ENCODE results near the gene EHBP1L1.
A peak's percentile ranks its signal among the peaks of the same experiment; 100 is the strongest.
"Not testable (repeated sequence)": the region's sequence is repeated elsewhere in the genome, so short reads cannot be mapped to it uniquely, and the experiment has no call there.

Gene EHBP1L1

DNA sequence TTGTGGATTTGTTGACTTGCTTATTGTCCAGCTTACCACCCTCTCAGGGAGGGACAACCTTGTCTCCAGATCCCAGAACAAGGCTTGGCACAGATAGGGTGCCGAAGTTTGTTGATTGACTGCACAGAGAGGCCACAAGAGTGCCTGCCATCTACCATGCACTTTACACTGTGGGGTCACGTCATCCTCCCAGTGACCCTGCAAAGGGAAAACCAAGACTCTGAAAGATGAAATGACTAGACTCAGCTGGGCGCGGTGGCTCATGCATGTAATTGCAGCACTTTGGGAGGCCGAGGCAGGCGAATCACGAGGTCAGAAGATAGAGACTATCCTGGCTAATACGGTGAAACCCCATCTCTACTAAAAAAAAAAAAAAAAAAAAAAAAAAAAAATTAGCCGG is 13.1 kb upstream of the EHBP1L1 start:
- no peak for DNase-seq

DNA sequence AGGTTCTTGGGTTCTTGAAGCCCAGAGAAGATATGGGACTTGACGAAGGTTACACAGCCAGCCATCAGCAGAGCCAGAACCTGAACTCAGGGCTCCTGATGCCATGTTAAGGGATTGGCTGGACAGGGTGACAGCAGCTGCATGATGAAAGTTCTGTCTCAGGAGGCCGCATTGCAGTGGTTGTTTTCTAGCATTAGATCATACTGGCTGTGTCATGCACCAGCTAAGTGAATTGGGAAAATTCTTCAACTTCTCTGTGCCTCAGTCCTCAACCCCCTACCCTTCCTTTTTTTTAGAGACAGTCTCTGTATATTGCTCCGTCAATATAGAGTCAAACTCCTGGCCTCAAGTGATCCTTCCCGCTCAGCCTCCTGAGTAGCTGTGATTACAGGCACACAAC is 12.3 kb upstream of the EHBP1L1 start:
- DNase-seq, result no peak

DNA sequence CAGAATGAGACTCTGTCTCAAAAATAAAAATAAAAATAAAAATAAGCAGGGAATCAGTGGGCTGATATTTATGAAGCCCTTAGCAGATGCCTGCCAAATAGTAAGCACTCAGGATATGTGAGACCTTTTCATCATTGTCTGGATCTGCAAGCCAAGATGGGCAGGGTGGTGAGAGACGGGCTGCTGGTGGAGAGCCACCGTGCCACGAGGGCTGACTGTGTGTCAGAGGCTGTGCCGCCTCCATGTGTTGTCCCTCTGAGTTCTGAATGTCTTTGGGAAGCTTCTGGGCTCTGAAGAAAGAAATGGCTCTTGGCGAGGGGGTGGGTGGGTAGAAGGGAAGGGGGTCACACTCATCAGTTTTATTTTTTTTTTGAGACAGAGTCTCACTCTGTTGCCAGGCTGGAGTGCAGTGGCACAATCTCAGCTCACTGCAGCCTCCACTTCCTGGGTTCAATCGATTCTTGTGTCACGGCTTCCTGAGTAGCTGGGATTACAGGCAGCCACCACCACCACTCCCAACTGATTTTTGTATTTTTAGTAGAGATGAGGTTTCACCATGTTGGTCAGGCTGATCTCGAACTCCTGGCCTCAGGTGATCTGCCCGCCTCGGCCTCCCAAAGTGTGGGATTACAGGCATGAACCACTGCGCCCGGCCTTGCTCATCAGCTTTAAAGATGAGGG is 10.8 kb upstream of the EHBP1L1 start:
- not testable (repeated sequence) for DNase-seq

DNA sequence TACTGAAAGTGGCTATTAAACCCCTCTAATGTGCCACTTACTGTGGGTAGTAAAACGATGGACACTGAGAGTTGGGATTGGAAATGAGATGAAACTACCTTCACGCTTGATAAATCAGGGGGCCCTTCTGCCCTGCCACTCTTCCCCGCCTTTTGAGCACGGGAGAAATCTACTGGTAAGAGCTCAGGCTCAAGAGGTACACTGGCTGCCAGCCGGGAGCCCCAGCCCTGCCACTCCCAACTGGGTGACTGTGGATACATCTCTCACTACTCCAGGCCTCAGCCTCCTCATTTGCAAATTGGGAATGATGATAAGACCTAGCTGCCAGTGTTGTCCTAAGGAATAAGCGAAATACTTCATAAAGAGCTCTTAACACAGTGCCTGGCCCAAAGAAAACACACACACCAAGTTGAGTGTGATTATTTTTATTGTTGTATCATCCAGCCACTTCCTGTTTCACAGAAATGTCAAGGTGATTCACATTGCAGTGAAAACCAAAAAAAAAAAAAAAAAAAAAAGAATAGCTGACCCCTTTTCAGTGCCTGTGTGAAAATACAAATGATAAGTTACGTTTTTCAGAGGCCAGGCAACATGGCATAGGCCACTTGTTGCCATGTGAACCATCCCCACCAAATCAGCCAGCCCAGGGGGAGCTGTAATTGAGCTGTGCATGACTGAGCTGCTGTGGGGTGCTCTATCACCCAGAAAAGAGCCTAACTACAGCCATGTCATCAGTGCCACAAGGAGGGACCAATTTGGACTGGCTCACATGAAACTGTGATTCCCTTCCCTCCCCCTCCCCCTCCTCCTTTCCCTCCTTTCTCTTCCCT is 10.0 kb upstream of the EHBP1L1 start:
- DNase-seq, result peak; percentile 98

DNA sequence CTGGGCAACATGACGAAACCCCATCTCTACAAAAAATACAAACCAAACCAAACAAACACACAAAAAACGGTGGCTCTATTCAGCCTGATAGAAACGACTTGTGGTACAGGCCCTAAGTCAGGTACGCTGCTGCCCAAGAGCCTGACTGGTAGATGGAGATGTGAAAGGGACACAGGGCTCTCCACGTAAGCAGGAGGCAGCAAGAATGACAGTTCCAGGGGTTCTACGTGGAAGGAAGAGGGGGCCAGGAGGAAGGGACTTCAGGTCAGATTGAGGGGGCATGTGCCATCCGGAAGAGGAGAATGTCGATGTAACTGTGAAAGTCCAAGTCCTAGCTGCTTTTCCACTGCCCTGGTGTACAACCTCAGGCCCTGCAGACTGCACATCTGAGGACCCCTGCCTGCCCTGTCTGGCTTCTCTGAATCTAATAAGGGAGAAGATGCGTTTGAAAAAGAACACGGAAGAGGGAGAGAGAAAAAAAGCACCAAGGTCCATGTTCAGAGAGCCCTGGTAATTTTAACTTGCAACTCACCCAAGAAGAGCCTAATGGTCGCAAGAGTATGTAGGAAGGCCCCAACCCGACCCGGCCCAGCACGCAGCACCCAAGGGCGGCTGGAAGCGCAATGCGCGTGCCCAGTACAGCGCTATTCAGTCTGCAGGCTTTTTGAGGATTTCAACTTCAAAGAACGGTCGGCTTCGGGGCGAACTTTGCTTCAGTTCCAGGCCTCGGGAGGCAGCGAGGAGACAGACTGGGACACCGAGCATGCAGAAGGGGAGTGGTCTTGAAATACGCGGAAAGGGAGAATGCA is 6.5 kb upstream of the EHBP1L1 start:
- no peak for DNase-seq

DNA sequence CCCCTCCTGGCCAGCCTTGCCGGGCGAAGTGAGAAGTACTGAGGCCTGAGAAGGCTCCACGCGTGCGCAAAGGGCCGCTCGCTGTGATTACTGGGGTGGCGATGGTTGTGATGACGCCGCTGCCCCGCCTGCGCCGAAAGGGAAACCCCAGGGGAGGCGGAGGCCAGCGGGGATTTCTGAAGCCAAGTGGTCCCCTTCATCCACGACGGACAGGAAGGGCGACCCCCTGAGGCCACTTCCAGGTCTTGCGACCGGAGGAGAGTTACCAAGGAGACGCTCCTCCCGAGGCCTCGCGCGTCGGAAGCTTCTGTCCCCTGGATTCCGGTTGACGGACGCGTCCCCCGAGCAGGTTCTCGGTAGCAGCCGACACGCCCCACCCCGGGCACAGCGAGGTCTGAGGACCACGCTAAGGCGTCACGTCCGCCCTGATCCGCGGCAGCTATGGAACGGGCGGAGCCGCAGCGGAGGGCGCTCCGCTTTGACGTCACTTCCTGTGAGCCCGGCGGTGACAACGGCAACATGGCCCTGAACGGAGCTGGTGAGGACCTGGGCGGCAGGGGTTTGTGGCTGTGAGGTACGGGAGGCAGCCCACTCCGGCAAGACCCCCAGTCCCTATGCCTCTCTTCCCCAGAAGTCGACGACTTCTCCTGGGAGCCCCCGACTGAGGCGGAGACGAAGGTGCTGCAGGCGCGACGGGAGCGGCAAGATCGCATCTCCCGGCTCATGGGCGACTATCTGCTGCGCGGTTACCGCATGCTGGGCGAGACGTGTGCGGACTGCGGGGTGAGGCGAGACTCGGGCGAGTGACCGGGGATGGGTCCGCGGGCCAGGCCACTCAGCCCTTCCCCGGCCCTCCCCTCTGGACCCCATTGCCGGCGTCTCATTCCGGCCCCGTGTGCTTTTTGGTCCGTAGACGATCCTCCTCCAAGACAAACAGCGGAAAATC is 5.6 kb upstream of the EHBP1L1 start, which contains the start of gene ZNRD2:
Gene ZNRD2, plus strand, starts transcription at position 505 of the 946 bp plus-strand sequence. Its CDS starts 15 bp downstream, at position 520.
- peak; percentile 97 for DNase-seq

DNA sequence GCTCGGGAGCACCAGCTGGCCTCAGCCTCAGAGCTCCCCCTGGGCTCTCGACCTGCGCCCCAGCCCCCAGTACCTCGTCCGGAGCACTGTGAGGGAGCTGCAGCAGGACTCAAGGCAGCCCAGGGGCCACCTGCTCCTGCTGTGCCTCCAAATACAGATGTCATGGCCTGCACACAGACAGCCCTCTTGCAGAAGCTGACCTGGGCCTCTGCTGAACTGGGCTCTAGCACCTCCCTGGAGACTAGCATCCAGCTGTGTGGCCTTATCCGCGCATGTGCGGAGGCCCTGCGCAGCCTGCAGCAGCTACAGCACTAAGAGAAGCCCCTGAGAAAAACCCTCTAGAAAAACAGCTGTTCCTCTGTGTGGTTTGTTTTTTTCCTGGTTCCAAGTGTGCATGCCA is 4.4 kb upstream of the EHBP1L1 start:
- no peak for DNase-seq

DNA sequence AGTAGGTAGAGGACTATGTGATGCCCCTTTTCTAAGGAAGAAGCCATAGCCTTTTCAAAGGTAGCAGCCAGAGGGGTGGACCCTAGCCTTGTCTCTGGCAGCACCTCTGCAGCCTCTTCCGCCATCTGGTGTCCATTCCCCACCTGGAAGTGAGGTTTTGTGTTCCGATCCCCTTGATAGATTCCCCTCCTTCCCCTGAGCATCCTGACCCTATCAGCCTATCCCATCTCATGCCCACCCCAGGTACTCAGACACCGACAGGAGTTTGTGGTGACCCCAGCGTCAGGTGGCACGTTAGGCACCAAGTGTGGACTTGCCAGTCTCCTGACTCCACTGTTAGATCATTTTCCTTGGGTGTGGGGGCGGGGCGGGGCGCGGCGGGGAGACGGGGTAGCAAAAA is 3.9 kb upstream of the EHBP1L1 start:
- peak; percentile 50 for DNase-seq

DNA sequence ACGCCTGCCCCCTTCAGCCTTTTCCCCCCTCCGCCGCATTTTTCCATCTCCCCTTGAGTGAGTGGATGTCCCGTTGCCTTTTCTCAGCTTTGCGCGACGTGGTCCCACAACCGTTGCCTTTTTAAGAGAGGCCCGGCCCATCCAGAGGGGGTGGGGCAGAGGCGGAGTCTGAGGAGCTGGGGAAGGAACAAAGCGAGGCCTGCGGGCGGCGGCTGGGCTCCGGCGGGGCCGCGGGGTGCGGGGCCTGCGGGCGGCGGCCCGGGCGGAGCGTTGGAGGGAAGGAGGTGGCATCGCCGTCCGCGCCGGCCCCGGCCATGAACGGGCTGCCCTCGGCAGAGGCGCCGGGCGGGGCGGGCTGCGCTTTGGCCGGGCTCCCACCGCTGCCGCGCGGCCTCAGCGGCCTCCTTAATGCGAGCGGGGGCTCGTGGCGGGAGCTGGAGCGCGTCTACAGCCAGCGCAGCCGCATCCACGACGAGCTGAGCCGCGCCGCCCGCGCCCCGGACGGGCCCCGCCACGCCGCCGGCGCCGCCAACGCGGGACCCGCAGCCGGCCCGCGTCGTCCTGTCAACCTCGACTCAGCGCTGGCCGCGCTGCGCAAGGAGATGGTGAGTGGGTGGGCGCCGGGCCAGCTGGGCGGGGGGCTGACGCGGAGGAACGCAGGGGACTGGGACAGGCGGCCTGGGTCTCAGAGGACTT is 3.3 kb upstream of the EHBP1L1 start, which contains the start of gene FAM89B:
Gene FAM89B, plus strand, starts transcription at position 183 of the 696 bp plus-strand sequence. Its CDS starts 132 bp downstream, at position 315.
- peak; percentile 40 for DNase-seq

DNA sequence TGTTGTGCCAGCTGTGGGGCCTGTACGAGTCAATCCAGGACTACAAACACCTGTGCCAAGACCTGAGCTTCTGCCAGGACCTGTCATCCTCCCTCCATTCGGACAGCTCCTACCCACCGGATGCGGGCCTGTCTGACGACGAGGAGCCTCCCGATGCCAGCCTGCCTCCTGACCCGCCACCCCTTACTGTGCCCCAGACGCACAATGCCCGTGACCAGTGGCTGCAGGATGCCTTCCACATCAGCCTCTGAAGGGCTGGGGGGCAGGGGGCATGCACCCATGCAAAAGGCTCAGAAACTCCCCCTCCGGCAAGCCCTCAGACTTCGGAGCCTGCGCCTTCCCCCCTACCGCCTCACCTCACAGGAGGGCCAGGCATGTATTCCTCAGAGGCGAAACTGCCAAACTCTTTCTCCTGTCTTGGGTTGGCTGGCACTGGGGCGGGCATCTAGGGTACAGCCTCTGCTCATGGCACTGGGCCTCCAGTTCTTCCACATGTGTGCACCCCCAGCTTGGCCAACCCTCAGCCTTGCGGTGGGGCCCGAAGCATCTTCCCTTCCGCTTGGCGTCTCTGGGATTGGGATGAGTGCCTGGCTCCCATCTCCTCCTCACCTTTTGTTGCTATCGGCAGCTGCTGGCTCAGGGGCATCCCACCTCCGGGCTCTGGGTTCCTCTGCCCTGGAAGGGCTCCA is 2.3 kb upstream of the EHBP1L1 start:
- no peak for DNase-seq

DNA sequence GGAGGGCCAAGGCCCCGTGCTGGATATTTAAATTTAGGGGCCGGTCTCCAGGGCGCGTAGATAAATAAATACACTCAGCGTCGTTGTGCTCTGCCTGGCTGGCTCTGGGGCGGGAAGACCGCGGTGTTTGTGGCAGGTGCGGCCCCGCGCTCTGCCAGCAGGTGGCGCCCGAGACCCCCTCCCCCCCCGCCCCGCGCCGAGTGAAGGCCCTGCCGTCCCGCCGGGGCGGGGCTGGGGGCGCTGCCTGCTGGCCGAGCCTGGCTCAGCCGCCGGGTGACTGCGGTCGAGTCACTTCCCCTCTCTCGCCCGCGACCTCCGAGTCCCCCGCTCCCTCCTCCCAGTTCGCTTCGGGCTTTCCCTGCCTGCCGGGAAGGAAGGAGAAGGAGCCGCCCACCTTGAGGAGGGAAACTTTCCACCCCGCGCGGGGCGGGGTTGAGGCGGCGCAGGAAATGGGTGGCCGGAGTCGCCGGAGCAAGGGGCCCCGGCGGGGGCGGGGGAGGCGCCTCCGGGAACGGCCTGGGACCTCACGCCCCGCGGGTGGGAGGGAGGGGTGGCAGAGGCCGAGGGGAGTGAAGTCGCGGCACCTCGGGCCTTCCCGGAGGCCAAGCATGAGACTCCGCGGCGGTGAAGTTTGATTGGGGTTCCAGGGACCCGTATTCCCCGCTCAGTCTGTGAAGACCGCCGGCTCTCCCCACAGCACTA is 1.6 kb upstream of the EHBP1L1 start:
- peak; percentile 35 for DNase-seq

DNA sequence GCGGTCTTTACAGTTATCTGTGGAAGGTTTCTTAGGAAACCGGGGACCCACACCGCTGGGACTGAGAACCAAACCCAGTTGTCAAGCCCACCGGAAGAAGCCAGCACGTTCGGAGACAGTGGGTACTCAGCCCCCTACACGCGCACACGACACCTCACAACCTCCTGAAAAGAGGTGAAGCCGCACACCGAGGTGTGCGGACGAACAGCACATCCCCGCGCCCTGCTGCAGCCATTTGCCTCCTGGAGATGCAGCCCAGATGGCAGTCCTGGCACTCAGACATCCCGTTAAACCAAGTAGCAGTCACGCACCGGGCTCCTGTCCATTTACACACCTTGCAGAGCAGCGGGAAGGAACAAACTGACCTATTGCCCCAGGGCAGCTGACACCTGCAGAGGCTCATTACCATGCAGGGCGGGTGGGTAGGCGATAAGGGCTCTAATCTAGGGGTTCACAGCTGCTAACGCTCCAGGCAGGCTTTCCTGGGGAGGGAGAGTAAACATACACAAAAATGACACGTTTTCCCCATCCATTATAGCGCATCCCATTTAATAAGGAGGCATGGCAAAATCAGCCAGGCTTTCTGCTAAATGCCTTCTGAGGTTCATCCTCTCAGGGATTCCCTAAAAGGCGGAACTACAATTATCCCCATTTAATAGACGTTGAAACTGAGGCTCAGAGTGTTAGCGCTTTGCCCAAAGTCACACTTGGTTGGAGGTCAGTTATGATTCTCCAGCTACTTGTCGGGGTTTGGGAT is 864 bp upstream of the EHBP1L1 start:
- DNase-seq, result no peak

DNA sequence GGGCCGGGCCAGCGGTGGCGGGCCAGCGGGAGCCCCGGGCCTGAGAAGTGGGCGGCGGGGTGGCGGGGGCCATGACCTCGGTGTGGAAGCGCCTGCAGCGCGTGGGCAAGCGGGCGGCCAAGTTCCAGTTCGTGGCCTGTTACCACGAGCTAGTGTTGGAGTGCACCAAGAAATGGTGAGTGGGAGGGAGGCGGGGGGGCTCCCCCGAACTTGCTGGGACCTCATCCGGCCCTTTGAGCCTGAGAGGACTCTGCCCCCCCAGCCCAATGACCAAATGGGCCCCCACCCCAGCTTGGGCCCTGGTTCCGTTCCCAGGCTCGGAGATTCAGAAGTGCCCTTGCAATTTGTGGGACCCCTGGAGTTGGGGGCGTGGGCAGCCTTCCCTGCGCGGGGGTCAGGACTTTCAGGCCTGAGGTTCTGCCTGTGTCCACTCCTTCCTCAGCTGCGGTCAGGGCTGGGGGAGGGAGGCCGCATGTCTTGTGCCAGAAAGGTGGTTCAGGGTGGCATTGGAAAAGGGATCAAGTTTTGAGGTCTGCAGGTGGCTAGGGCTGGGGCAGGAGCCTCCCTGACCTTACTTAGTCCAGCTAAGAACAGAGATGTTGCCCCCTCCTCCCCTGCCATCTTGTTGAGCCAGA is 496 bp downstream of the EHBP1L1 start:
- no peak for DNase-seq

DNA sequence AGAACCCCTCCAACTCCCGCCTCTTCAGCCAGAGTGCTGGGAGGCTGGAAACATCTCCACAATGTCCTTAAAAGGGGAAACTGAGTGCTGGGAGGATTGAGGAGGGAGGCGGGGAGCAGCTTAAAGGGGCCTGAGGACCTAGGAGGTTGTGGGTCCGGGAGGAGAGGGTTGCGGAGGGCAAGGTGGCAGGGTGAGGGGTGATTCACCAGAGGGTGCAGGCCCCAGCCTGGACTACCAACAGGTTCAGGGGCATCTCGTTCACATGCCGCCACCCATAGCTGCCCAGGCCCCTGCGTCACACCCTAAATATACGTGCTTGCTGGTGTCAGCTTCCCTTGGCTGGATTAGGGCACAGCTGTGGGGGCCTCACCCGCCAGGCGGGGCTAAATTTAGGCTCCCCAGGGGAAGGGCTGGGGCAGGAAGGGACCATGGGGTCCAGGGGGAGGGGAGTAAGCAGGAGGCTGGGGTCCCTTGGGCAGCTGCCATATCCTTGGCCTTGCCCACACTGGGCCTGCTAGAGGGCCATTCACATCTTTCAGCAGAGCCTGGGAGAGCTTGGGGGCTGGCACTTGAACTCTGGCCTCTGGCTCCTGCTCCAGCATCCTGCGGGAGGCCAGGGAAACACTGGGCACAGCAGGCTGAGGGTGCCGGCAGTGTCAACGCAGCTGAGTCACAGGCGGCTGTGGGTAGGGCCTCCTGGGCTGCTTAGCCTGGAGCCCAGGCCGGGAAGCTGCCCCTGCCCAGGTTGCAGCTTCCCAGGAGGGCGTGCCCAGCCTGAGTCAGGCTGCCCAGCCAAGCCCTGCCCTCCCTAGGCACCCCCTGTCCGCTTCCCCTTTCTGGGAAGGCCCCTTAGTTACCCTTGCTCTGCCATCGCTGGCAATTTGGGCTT is 1.3 kb downstream of the EHBP1L1 start:
- no peak for DNase-seq

DNA sequence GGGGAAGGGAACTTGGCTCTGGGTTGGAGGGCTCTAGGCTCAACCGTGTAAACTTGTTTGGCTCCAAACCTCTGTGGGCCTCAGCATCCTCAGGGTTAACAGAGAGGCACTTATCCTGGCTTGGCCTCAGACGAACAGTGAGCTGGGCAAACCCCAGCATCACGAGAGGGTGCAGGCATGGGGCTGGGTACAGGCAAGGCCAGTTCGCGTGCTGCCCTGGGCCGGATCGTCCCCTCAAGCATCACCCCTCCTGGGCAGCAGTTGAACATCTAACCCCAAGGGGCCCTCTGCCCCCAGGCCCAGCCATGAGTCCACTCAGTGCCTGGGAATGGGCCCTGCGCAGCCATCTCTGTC is 1.9 kb downstream of the EHBP1L1 start:
- no peak for DNase-seq

DNA sequence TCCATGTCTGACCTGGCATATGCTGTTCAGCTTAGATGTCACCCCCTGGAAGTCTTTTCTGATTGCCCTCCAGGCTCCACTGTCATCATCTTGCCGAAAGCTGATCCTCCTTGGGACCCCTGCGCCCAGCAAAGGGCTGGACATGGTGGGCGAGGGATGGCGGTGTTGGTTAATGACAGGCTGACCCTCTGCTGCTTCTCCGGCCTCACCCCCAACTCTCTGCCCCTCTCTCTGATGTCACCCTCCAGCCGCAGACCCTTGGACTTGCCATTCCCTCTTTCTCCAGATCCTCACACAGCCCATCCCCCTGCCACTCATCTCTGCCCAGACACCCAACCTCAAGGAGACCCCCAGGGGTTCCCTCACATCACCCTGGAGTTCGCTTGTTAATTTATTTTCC is 2.3 kb downstream of the EHBP1L1 start:
- DNase-seq, result no peak

DNA sequence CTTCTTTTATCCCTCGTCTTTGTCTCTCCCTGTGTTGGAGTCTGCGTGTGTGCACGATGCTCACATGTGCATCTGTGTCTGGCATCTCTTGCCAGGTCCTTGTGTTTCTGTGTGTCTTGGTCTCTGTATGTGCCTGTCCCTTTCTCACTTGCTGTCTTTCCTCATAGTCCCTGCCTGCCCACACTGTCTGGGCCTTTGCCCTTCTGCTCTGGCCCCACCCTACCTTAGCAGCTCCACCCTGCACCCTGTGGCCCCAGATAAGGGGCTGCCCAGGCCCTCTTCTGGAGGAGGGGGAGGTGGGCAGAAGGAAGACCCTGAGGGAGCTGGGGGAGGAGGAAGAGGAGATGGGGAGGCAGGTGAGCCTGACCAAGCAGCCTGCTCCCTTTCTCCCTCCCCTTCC is 2.8 kb downstream of the EHBP1L1 start:
- no peak for DNase-seq

DNA sequence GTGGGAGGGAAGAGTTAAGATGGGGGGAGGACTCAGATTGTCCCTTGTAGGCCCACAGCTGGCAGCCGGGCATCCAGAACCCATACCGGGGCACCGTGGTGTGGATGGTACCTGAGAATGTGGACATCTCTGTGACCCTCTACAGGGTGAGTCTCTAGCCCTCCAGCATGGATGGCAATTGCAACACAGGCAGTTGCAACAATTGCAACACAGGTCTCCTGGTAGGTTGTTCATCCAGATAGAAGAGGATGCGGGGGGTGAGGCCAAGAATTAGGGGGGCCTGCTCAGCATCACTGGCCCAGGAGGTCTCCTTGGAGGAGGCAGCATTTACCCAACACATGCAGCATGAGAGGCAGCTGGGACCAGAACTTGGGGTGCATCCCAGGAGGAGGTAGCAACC is 3.4 kb downstream of the EHBP1L1 start:
- no peak for DNase-seq

Data from DMS79 (cell line).